ENCODE data around the gene PSD2. TPM values are rescaled to one million over a fixed set of nuclear protein-coding genes. Genes with fewer than 3 reads are reported as not detected.

Gene PSD2
- total RNA-seq, 4 donors from 2014 or later: 0.08 to 0.13 (median 0.10) TPM; not detected in 1

- no peak overlapping the region for H3K27ac ChIP-seq
- TF ChIP-seq EP300 (IDR thresholded peaks at IDR 0.05): no peak
- no peak for DNase-seq (ENCODE audit: low spot score in 2 of 2)
- no peaks in the 10 kb centered on the region for H3K9me3 ChIP-seq
- peaks cover 11% of the 10 kb centered on the region for H3K4me1 ChIP-seq
- 63% methylated on average over 2 of the region's 2 CpGs for WGBS
- H3K27me3 ChIP-seq: no peaks in the 10 kb centered on the region
- no peaks in the 10 kb centered on the region for H3K36me3 ChIP-seq
- H3K4me3 ChIP-seq: no peak overlapping the region
These were observed 67.2 kb downstream of the PSD2 start for GRCh38 chr5:139862803-139863202.

GRCh38 chr5:139863361-139863760 is 67.8 kb downstream of the PSD2 start:
- H3K4me1 ChIP-seq: peaks cover 11% of the 10 kb centered on the region
- H3K36me3 ChIP-seq: no peaks in the 10 kb centered on the region
- H3K9me3 ChIP-seq: no peaks in the 10 kb centered on the region
- TF ChIP-seq POLR2AphosphoS5 (IDR thresholded peaks at IDR 0.05) (no peak), EP300 (IDR thresholded peaks at IDR 0.05) (no peak), CTCF (IDR thresholded peaks at IDR 0.05) (no peak), POLR2A (IDR thresholded peaks at IDR 0.05) (no peak)
- 48% methylated on average over 7 of the region's 9 CpGs for WGBS
- no peak for DNase-seq (ENCODE audit: low spot score in 2 of 2)
- H3K4me3 ChIP-seq: no peak overlapping the region
- H3K27me3 ChIP-seq: no peaks in the 10 kb centered on the region
- no peak overlapping the region for H3K27ac ChIP-seq

GRCh38 chr5:139863855-139864558 is 68.4 kb downstream of the PSD2 start:
- Histone ChIP-seq H3K4me1 (peaks cover 11% of the 10 kb centered on the region), H3K27ac (no peak overlapping the region), H3K4me3 (no peak overlapping the region), H3K27me3 (no peaks in the 10 kb centered on the region), H3K9me3 (no peaks in the 10 kb centered on the region), H3K36me3 (no peaks in the 10 kb centered on the region)
- TF ChIP-seq EP300 (IDR thresholded peaks at IDR 0.05) (no peak), CTCF (IDR thresholded peaks at IDR 0.05) (peak; percentile 89), POLR2A (IDR thresholded peaks at IDR 0.05) (no peak), POLR2AphosphoS5 (IDR thresholded peaks at IDR 0.05) (no peak)
- no peak for DNase-seq (ENCODE audit: low spot score in 2 of 2)
- 23% methylated on average over 5 of the region's 5 CpGs for WGBS

GRCh38 chr5:139864716-139865483 is 69.3 kb downstream of the PSD2 start:
- Histone ChIP-seq H3K36me3 (no peaks in the 10 kb centered on the region), H3K27ac (no peak overlapping the region), H3K27me3 (no peaks in the 10 kb centered on the region), H3K4me1 (peaks cover 11% of the 10 kb centered on the region), H3K4me3 (no peak overlapping the region), H3K9me3 (no peaks in the 10 kb centered on the region)
- WGBS: 59% methylated on average over 10 of the region's 12 CpGs
- TF ChIP-seq CTCF (IDR thresholded peaks at IDR 0.05): no peak
- TF ChIP-seq EP300 (IDR thresholded peaks at IDR 0.05): no peak
- TF ChIP-seq POLR2AphosphoS5 (IDR thresholded peaks at IDR 0.05): no peak
- no peak for TF ChIP-seq POLR2A (IDR thresholded peaks at IDR 0.05)
- no peak for DNase-seq (ENCODE audit: low spot score in 2 of 2)

- H3K27me3 ChIP-seq: no peaks in the 10 kb centered on the region
- H3K4me1 ChIP-seq: peaks cover 11% of the 10 kb centered on the region
- no peaks in the 10 kb centered on the region for H3K36me3 ChIP-seq
- 79% methylated on average over 2 of the region's 2 CpGs for WGBS
- no peak overlapping the region for H3K27ac ChIP-seq
- no peak for DNase-seq (ENCODE audit: low spot score in 2 of 2)
- TF ChIP-seq POLR2A (IDR thresholded peaks at IDR 0.05) (no peak), EP300 (IDR thresholded peaks at IDR 0.05) (no peak), CTCF (IDR thresholded peaks at IDR 0.05) (no peak), POLR2AphosphoS5 (IDR thresholded peaks at IDR 0.05) (no peak)
- H3K4me3 ChIP-seq: no peak overlapping the region
- no peaks in the 10 kb centered on the region for H3K9me3 ChIP-seq
These were observed 71.5 kb downstream of the PSD2 start for GRCh38 chr5:139867109-139867508.
